Activated CD4-positive, alpha-beta T cell treated with anti-CD3 and anti-CD28 coated beads, Interleukin-2, amount 10 ng/mL, durations not matched to agents 24 days and 14 days (primary cell): Measurements from ENCODE around the gene TACO1. TPM values are rescaled to one million over a fixed set of nuclear protein-coding genes. Genes with fewer than 3 reads are reported as not detected.

Experiments
- DNase-seq: peaks from one replicate; pipeline ENCODE4 v3.0.0; 2022
- H3K27ac Mint-ChIP-seq: one replicate; pipeline ENCODE4 v1.8.0; 2022; ENCODE audit warnings: mild to moderate bottlenecking, mixed read lengths
- H3K27me3 Mint-ChIP-seq: one replicate; pipeline ENCODE4 v1.8.0; 2022; ENCODE audit warnings: mixed read lengths
- H3K36me3 Mint-ChIP-seq: one replicate; pipeline ENCODE4 v1.8.0; 2022; ENCODE audit warnings: low read depth, mild to moderate bottlenecking, mixed read lengths
- H3K4me1 Mint-ChIP-seq: one replicate; pipeline ENCODE4 v1.8.0; 2021; ENCODE audit warnings: mixed read lengths
- H3K4me3 Mint-ChIP-seq: one replicate; pipeline ENCODE4 v1.8.0; 2022; ENCODE audit warnings: mild to moderate bottlenecking, moderate library complexity, mixed read lengths
- H3K9me3 Mint-ChIP-seq: one replicate; pipeline ENCODE4 v1.8.0; 2021; ENCODE audit warnings: mixed read lengths
- intact Hi-C: fragments of 100-400 bp; cut with micrococcal nuclease; formaldehyde crosslinking; loops from one replicate; pipeline ENCODE4 v1.15.1; 2023
- total RNA-seq: library from RNA; stranded (reverse); gene quantifications from 2 replicates; pipeline ENCODE4 v1.2.3, GENCODE V29; 2022

Gene TACO1
- total RNA-seq, 1 donor from 2014 or later = 27.9 TPM

GRCh38 chr17:63613663-63614062 is 13.0 kb downstream of the TACO1 start:
- DNase-seq = no peak
- no peaks in the 10 kb centered on the region for H3K9me3 Mint-ChIP-seq
- intact Hi-C loops = loop anchor here (2.0 kb wide), 1 partner anchor 63 kb away; the partner anchor contains the start of gene DCAF7
- no peak overlapping the region for H3K4me3 Mint-ChIP-seq
- peaks cover 8% of the 10 kb centered on the region for H3K27me3 Mint-ChIP-seq
- peaks cover 26% of the 10 kb centered on the region for H3K4me1 Mint-ChIP-seq
- peaks cover 18% of the 10 kb centered on the region for H3K36me3 Mint-ChIP-seq
- no peak overlapping the region for H3K27ac Mint-ChIP-seq

GRCh38 chr17:63621229-63621683 is 20.6 kb downstream of the TACO1 start:
- H3K27me3 Mint-ChIP-seq = peaks cover 11% of the 10 kb centered on the region
- peak overlapping the region; percentile 68 for H3K27ac Mint-ChIP-seq
- peaks cover 27% of the 10 kb centered on the region for H3K4me1 Mint-ChIP-seq
- no peak for DNase-seq
- H3K9me3 Mint-ChIP-seq = no peaks in the 10 kb centered on the region
- peaks cover 2% of the 10 kb centered on the region for H3K36me3 Mint-ChIP-seq
- H3K4me3 Mint-ChIP-seq = peak overlapping the region; percentile 91
- intact Hi-C loops = loop anchor here (5.0 kb wide), 1 partner anchor 174 kb away; the partner anchor contains the start of gene CYB561

GRCh38 chr17:63621684-63622573 is 21.2 kb downstream of the TACO1 start, which contains the start of gene MAP3K3:
Gene MAP3K3, plus strand, starts transcription at chr17:63622417. Its CDS starts 343 bp downstream, at chr17:63622760.
- intact Hi-C loops = loop anchor here (1.0 to 5.0 kb wide), 5 partner anchors 72 to 175 kb away; partner anchors contain the start of genes CCDC47, CYB561, DCAF7 and LIMD2
- DNase-seq = peak; percentile 99
- Mint-ChIP-seq H3K9me3 (no peaks in the 10 kb centered on the region), H3K4me3 (peak within 1 kb of the TSS; percentile 99), H3K27ac (peak within 1 kb of the TSS; percentile 96), H3K27me3 (peaks cover 11% of the 10 kb centered on the region), H3K4me1 (peaks cover 30% of the 10 kb centered on the region), H3K36me3 (peaks cover 2% of the 10 kb centered on the region)

GRCh38 chr17:63622574-63623390 is 22.1 kb downstream of the TACO1 start:
- Mint-ChIP-seq H3K27me3 (peaks cover 7% of the 10 kb centered on the region), H3K4me1 (peaks cover 30% of the 10 kb centered on the region), H3K27ac (peak overlapping the region; percentile 96), H3K9me3 (no peaks in the 10 kb centered on the region), H3K4me3 (peak overlapping the region; percentile 99), H3K36me3 (peaks cover 2% of the 10 kb centered on the region)
- DNase-seq = peak; percentile 90
- intact Hi-C loops = loop anchor here (1.0 to 5.0 kb wide), 5 partner anchors 72 to 175 kb away; partner anchors contain the start of genes CCDC47, CYB561, DCAF7 and LIMD2

GRCh38 chr17:63623786-63624530 is 23.3 kb downstream of the TACO1 start:
- peaks cover 2% of the 10 kb centered on the region for H3K27me3 Mint-ChIP-seq
- H3K4me3 Mint-ChIP-seq = peak overlapping the region; percentile 99
- DNase-seq = no peak
- peaks cover 3% of the 10 kb centered on the region for H3K36me3 Mint-ChIP-seq
- H3K27ac Mint-ChIP-seq = peak overlapping the region; percentile 96
- peaks cover 32% of the 10 kb centered on the region for H3K4me1 Mint-ChIP-seq
- intact Hi-C loops = loop anchor here (5.0 kb wide), 1 partner anchor 177 kb away; the partner anchor contains the start of gene CYB561
- H3K9me3 Mint-ChIP-seq = no peaks in the 10 kb centered on the region

- intact Hi-C loops = loop anchor here (5.0 kb wide), 1 partner anchor 177 kb away; the partner anchor contains the start of gene CYB561
- H3K4me3 Mint-ChIP-seq = peak overlapping the region; percentile 41
- peaks cover 32% of the 10 kb centered on the region for H3K4me1 Mint-ChIP-seq
These were observed 23.8 kb downstream of the TACO1 start for GRCh38 chr17:63624531-63624880.

GRCh38 chr17:63626551-63627180 is 26.0 kb downstream of the TACO1 start:
- Mint-ChIP-seq H3K4me3 (no peak overlapping the region), H3K27ac (no peak overlapping the region)
- intact Hi-C loops = no loop called here

More at GRCh38 chr17:63624531-63624880, 23.8 kb downstream of the TACO1 start:
- no peaks in the 10 kb centered on the region for H3K9me3 Mint-ChIP-seq
- DNase-seq = no peak
- peaks cover 3% of the 10 kb centered on the region for H3K36me3 Mint-ChIP-seq
- no peaks in the 10 kb centered on the region for H3K27me3 Mint-ChIP-seq
- no peak overlapping the region for H3K27ac Mint-ChIP-seq

GRCh38 chr17:63629627-63630026 is 28.9 kb downstream of the TACO1 start:
- Mint-ChIP-seq H3K4me3 (no peak overlapping the region), H3K27me3 (no peaks in the 10 kb centered on the region), H3K27ac (no peak overlapping the region), H3K4me1 (peaks cover 26% of the 10 kb centered on the region), H3K36me3 (peaks cover 5% of the 10 kb centered on the region), H3K9me3 (no peaks in the 10 kb centered on the region)
- intact Hi-C loops = no loop called here
- no peak for DNase-seq

More at GRCh38 chr17:63626551-63627180, 26.0 kb downstream of the TACO1 start:
- no peaks in the 10 kb centered on the region for H3K27me3 Mint-ChIP-seq
- no peaks in the 10 kb centered on the region for H3K9me3 Mint-ChIP-seq
- peaks cover 28% of the 10 kb centered on the region for H3K4me1 Mint-ChIP-seq
- no peak for DNase-seq
- H3K36me3 Mint-ChIP-seq = peaks cover 3% of the 10 kb centered on the region

- H3K27me3 Mint-ChIP-seq = no peaks in the 10 kb centered on the region
- no peak overlapping the region for H3K27ac Mint-ChIP-seq
- intact Hi-C loops = no loop called here
- peaks cover 7% of the 10 kb centered on the region for H3K36me3 Mint-ChIP-seq
- H3K9me3 Mint-ChIP-seq = no peaks in the 10 kb centered on the region
- H3K4me1 Mint-ChIP-seq = peaks cover 19% of the 10 kb centered on the region
- no peak for DNase-seq
- no peak overlapping the region for H3K4me3 Mint-ChIP-seq
These were observed 30.4 kb downstream of the TACO1 start for GRCh38 chr17:63631062-63631461.

- intact Hi-C loops = no loop called here
- Mint-ChIP-seq H3K36me3 (peaks cover 12% of the 10 kb centered on the region), H3K9me3 (no peaks in the 10 kb centered on the region), H3K4me1 (peaks cover 16% of the 10 kb centered on the region), H3K27me3 (no peaks in the 10 kb centered on the region), H3K27ac (no peak overlapping the region), H3K4me3 (no peak overlapping the region)
- DNase-seq = no peak
These were observed 30.9 kb downstream of the TACO1 start for GRCh38 chr17:63631626-63632025.

GRCh38 chr17:63633742-63634141 is 33.0 kb downstream of the TACO1 start:
- no peak overlapping the region for H3K4me3 Mint-ChIP-seq
- no peaks in the 10 kb centered on the region for H3K9me3 Mint-ChIP-seq
- intact Hi-C loops = no loop called here
- no peak overlapping the region for H3K27ac Mint-ChIP-seq
- peaks cover 15% of the 10 kb centered on the region for H3K4me1 Mint-ChIP-seq
- H3K27me3 Mint-ChIP-seq = no peaks in the 10 kb centered on the region
- DNase-seq = no peak
- peaks cover 16% of the 10 kb centered on the region for H3K36me3 Mint-ChIP-seq

- no peak for DNase-seq
- Mint-ChIP-seq H3K4me3 (no peak overlapping the region), H3K36me3 (peaks cover 15% of the 10 kb centered on the region), H3K9me3 (no peaks in the 10 kb centered on the region), H3K27me3 (no peaks in the 10 kb centered on the region), H3K4me1 (peaks cover 15% of the 10 kb centered on the region), H3K27ac (peak overlapping the region; percentile 70)
- intact Hi-C loops = no loop called here
These were observed 33.5 kb downstream of the TACO1 start for GRCh38 chr17:63634163-63634562.
